Mesenchymal stem cell (in vitro differentiated cells and primary cell): ENCODE results near the gene ENPP4.
"Not testable (repeated sequence)": the region's sequence is repeated elsewhere in the genome, so short reads cannot be mapped to it uniquely, and the experiment has no call there.

ENCODE experiments used
- DNase-seq: peaks from one replicate; pipeline ENCODE4 v3.0.0-alpha.2; 2013
- H2AFZ ChIP-seq: one replicate; pipeline ENCODE4 v1.6.1; 2013; ENCODE audit warnings: low read depth, mild to moderate bottlenecking, control low read depth, inconsistent platforms, low read length, moderate library complexity
- H2AK5ac ChIP-seq: 2 replicates; pipeline ENCODE4 v1.6.1; 2013; ENCODE audit warnings: low read length, moderate library complexity, mild to moderate bottlenecking, inconsistent platforms; ENCODE audit not compliant: severe bottlenecking
- H2BK120ac ChIP-seq: one replicate; pipeline ENCODE4 v1.6.1; 2013; ENCODE audit warnings: low read depth, mild to moderate bottlenecking, inconsistent platforms, low read length, moderate library complexity
- H2BK12ac ChIP-seq, 2 experiments: one replicate each; pipeline ENCODE4 v1.6.1; 2013; ENCODE audit warnings: inconsistent platforms in 2 of 2, low read length in 2 of 2, mild to moderate bottlenecking in 2 of 2, moderate library complexity in 2 of 2, control low read depth in 1 of 2
- H2BK15ac ChIP-seq: one replicate; pipeline ENCODE4 v1.6.1; 2013; ENCODE audit warnings: mild to moderate bottlenecking, low read depth, inconsistent platforms; ENCODE audit not compliant: poor library complexity, severe bottlenecking
- H2BK5ac ChIP-seq: 2 replicates; pipeline ENCODE4 v1.6.1; 2013; ENCODE audit warnings: low read depth, mild to moderate bottlenecking, low read length, control low read depth, inconsistent platforms; ENCODE audit not compliant: poor library complexity, severe bottlenecking
- H3K14ac ChIP-seq, 2 experiments: one replicate each; pipeline ENCODE4 v1.6.1; 2013; ENCODE audit warnings: inconsistent platforms in 2 of 2, low read length in 2 of 2, control low read depth in 1 of 2, mild to moderate bottlenecking in 1 of 2, moderate library complexity in 1 of 2
- H3K18ac ChIP-seq, 2 experiments: one replicate each; pipeline ENCODE4 v1.6.1; 2013; ENCODE audit warnings: inconsistent platforms in 2 of 2, low read length in 2 of 2, control low read depth in 1 of 2, low read depth in 1 of 2, mild to moderate bottlenecking in 1 of 2
- H3K23ac ChIP-seq, 2 experiments: one replicate each; pipeline ENCODE4 v1.6.1; 2013; ENCODE audit warnings: inconsistent platforms in 2 of 2, low read length in 2 of 2, mild to moderate bottlenecking in 2 of 2, moderate library complexity in 2 of 2, control low read depth in 1 of 2
- H3K27ac ChIP-seq: 2 replicates; pipeline ENCODE4 v1.5.1; 2013; ENCODE audit warnings: mild to moderate bottlenecking, moderate library complexity, low read length, control low read depth, inconsistent platforms; ENCODE audit not compliant: poor library complexity, severe bottlenecking
- H3K27me3 ChIP-seq, 2 experiments: 2 replicates each; pipeline versions ENCODE4 v1.6.1 to v1.7.0; 2013; ENCODE audit warnings: low read length in 2 of 2, mild to moderate bottlenecking in 2 of 2, moderate library complexity in 2 of 2, control low read depth in 1 of 2, inconsistent platforms in 1 of 2; ENCODE audit not compliant: control insufficient read depth in 1 of 2, insufficient read depth in 1 of 2
- H3K36me3 ChIP-seq, 2 experiments: 2 replicates each; pipeline versions ENCODE4 v1.6.1 to v1.7.0; 2013; ENCODE audit warnings: low read length in 2 of 2, control low read depth in 1 of 2, inconsistent platforms in 1 of 2, low read depth in 1 of 2, mild to moderate bottlenecking in 1 of 2; ENCODE audit not compliant: insufficient read depth in 2 of 2, control insufficient read depth in 1 of 2
- H3K4ac ChIP-seq, 2 experiments: one replicate each; pipeline ENCODE4 v1.6.1; 2013; ENCODE audit warnings: inconsistent platforms in 2 of 2, low read length in 2 of 2, mild to moderate bottlenecking in 2 of 2, moderate library complexity in 2 of 2, control low read depth in 1 of 2, low read depth in 1 of 2
- H3K4me1 ChIP-seq: 2 replicates; pipeline ENCODE4 v1.6.1; 2013; ENCODE audit warnings: low read depth, low read length, control low read depth; ENCODE audit not compliant: control insufficient read depth, insufficient read depth
- H3K4me2 ChIP-seq: 2 replicates; pipeline ENCODE4 v1.6.1; 2013; ENCODE audit warnings: low read length, mild to moderate bottlenecking, inconsistent platforms; ENCODE audit not compliant: poor library complexity, severe bottlenecking
- H3K4me3 ChIP-seq, 2 experiments: 2 replicates each; pipeline versions ENCODE4 v1.5.1 to v1.7.0; 2013; ENCODE audit warnings: low read length in 2 of 2, mild to moderate bottlenecking in 2 of 2, control low read depth in 1 of 2, low read depth in 1 of 2; ENCODE audit not compliant: insufficient read depth in 1 of 2
- H3K79me1 ChIP-seq: replicated peaks from 2 replicates; pipeline ENCODE4 v1.6.1; 2013; ENCODE audit warnings: mild to moderate bottlenecking, control low read depth, low read length, inconsistent platforms; ENCODE audit not compliant: poor library complexity, severe bottlenecking
- H3K9ac ChIP-seq: 2 replicates; pipeline ENCODE4 v1.7.0; 2013; ENCODE audit warnings: mild to moderate bottlenecking, low read length, moderate library complexity
- H3K9me3 ChIP-seq: 2 replicates; pipeline ENCODE4 v1.7.0; 2013; ENCODE audit warnings: mild to moderate bottlenecking, low read length; ENCODE audit not compliant: control insufficient read depth
- H4K8ac ChIP-seq: one replicate; pipeline ENCODE4 v1.6.1; 2013; ENCODE audit warnings: inconsistent platforms, mild to moderate bottlenecking, low read length, moderate library complexity
- H4K91ac ChIP-seq: one replicate; pipeline ENCODE4 v1.6.1; 2013; ENCODE audit warnings: mild to moderate bottlenecking, low read length, inconsistent platforms
- WGBS: methylation state at CpG from one replicate; pipeline ENCODE4 v1.1.7; 2013; ENCODE audit warnings: mixed read lengths; 5-methylcytosine and 5-hydroxymethylcytosine counted together

ENPP4 gene

DNA sequence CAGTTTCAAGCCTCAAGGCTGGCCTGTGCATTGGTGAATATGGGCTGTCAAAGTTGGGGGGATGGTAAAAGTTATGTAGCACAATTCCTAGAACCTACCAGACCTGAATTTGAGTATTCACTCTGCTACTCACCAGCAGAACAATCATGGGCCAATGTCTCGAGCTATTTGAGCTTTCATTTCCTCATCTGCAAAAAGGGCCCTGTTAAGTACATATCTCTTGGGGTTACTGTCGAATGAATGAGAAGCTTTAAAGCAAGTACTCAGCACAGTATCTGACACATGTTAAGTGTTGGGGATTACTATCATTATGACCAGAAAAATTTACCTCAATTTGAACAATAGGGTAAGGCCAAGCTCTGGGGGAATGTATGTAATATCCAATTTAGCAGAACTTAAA is 13.5 kb upstream of the ENPP4 start:
- Histone ChIP-seq H3K9ac (no peak overlapping the region), H2BK12ac (no peak overlapping the region), H2AK5ac (no peak overlapping the region), H4K91ac (no peak overlapping the region), H3K18ac (no peak overlapping the region), H2BK5ac (no peak overlapping the region), H3K23ac (no peak overlapping the region), H3K4me2 (no peak overlapping the region), H3K27ac (no peak overlapping the region), H3K14ac (no peak overlapping the region), H3K4me1 (no peaks in the 10 kb centered on the region), H3K36me3 (no peaks in the 10 kb centered on the region), H2BK15ac (no peak overlapping the region), H3K4me3 (no peak overlapping the region), H2BK120ac (no peak overlapping the region), H4K8ac (no peak overlapping the region), H3K27me3 (peaks cover 0 to 4% of the 10 kb centered on the region in 2 experiments), H3K4ac (no peak overlapping the region), H2AFZ (no peak overlapping the region), H3K79me1 (no peaks in the 10 kb centered on the region), H3K9me3 (no peaks in the 10 kb centered on the region)
- WGBS: 90% methylated on average over 2 of the region's 2 CpGs
- DNase-seq: no peak

DNA sequence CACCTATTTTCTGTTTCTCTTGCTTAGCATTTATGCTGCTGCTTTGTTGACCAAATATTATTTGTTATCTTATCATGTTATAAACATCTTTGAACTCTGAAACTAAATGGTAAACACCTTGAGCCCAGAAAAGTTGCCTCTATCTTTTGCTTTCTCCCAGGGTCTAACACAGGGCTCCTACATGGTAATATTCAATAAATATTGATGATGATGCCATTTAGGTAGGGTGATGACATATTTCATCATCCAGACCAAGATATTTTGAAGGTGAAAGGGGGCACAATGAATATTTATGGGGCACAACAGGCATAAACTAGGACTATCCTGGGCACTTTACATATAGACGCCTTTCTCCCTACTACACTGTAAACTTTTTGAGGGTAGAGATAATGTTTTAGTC is 11.6 kb upstream of the ENPP4 start:
- H2BK15ac ChIP-seq: no peak overlapping the region
- no peak overlapping the region for H2AK5ac ChIP-seq
- H2BK12ac ChIP-seq: no peak overlapping the region
- H3K4me3 ChIP-seq: no peak overlapping the region
- H3K18ac ChIP-seq: no peak overlapping the region
- no peak overlapping the region for H3K27ac ChIP-seq
- no peaks in the 10 kb centered on the region for H3K4me1 ChIP-seq
- H3K79me1 ChIP-seq: no peaks in the 10 kb centered on the region
- H3K27me3 ChIP-seq: peaks cover 0 to 4% of the 10 kb centered on the region in 2 experiments
- no peak overlapping the region for H4K8ac ChIP-seq
- no peak overlapping the region for H3K4me2 ChIP-seq
- H3K14ac ChIP-seq: no peak overlapping the region
- DNase-seq: no peak
- no peak overlapping the region for H4K91ac ChIP-seq
- no peak overlapping the region for H3K4ac ChIP-seq
- H2BK120ac ChIP-seq: no peak overlapping the region
- no peak overlapping the region for H2BK5ac ChIP-seq
- no peaks in the 10 kb centered on the region for H3K9me3 ChIP-seq
- no peak overlapping the region for H2AFZ ChIP-seq
- no CpG with 5 or more reads among the region's 1 CpG for WGBS
- no peak overlapping the region for H3K23ac ChIP-seq
- no peaks in the 10 kb centered on the region for H3K36me3 ChIP-seq
- no peak overlapping the region for H3K9ac ChIP-seq

DNA sequence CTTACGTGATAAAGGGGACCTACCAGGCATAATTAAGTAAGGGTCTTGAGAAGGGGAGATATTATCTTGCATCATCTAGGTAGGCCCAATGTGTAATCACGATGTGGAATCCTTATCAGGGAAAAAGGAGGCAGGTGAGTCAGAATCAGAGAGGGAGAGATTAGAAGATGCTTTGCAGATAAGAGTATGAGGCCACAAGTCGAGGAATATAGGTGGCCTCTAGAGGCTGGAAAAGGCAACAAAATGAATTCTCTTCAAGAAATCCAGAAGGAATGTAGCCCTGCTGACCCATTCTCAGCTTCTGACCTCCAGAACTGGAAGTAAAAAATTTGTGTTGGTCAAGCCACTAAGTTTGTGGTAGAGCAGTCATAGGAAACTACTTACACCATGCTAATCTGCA is 11.0 kb upstream of the ENPP4 start:
- no peaks in the 10 kb centered on the region for H3K9me3 ChIP-seq
- H3K9ac ChIP-seq: no peak overlapping the region
- no peak overlapping the region for H3K4ac ChIP-seq
- no peak overlapping the region for H3K14ac ChIP-seq
- no peak overlapping the region for H3K4me2 ChIP-seq
- 63% methylated on average over 3 of the region's 3 CpGs for WGBS
- H2BK15ac ChIP-seq: no peak overlapping the region
- H3K27ac ChIP-seq: no peak overlapping the region
- no peak overlapping the region for H4K8ac ChIP-seq
- H4K91ac ChIP-seq: no peak overlapping the region
- no peak overlapping the region for H2AFZ ChIP-seq
- no peak overlapping the region for H2BK12ac ChIP-seq
- H3K18ac ChIP-seq: no peak overlapping the region
- no peaks in the 10 kb centered on the region for H3K79me1 ChIP-seq
- peaks cover 0 to 4% of the 10 kb centered on the region in 2 experiments for H3K27me3 ChIP-seq
- H3K23ac ChIP-seq: no peak overlapping the region
- no peak overlapping the region for H2BK5ac ChIP-seq
- DNase-seq: no peak
- H2BK120ac ChIP-seq: no peak overlapping the region
- H2AK5ac ChIP-seq: no peak overlapping the region
- no peaks in the 10 kb centered on the region for H3K4me1 ChIP-seq
- H3K36me3 ChIP-seq: no peaks in the 10 kb centered on the region
- H3K4me3 ChIP-seq: no peak overlapping the region

DNA sequence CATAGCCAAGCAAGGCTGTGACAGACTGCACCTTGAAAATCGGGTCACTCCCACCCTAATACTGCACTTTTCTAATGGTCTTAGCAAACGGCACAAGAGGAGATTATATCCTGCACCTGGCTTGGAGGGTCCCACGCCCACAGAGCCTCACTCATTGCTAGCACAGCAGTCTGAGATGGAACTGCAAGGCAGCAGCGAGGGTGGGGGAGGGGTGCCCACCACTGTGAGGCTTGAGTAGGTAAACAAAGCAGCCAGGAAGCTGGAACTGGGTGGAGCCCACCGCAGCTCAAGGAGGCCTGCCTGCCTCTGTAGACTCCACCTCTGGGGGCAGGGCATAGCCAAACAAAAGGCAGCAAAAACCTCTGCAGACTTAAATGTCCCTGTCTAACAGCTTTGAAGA is 10.1 kb upstream of the ENPP4 start:
- not testable (repeated sequence) for H3K4me3 ChIP-seq, H2BK5ac ChIP-seq, H2BK120ac ChIP-seq, H3K18ac ChIP-seq, H3K4ac ChIP-seq, H3K14ac ChIP-seq, H4K8ac ChIP-seq, DNase-seq, H3K4me2 ChIP-seq, H2AFZ ChIP-seq, H3K36me3 ChIP-seq, H3K4me1 ChIP-seq, H3K27me3 ChIP-seq, H3K79me1 ChIP-seq, H2BK15ac ChIP-seq, H4K91ac ChIP-seq, H3K27ac ChIP-seq, H2BK12ac ChIP-seq, H2AK5ac ChIP-seq, H3K9ac ChIP-seq, H3K9me3 ChIP-seq, H3K23ac ChIP-seq
- whole genome bisulfite sequencing: 53% methylated on average over 5 of the region's 5 CpGs
